CD14-positive monocyte (primary cell): ENCODE results near the gene BAG3. TPM values are rescaled to one million over a fixed set of nuclear protein-coding genes. Genes with fewer than 3 reads are reported as not detected.

Experiments used
- DNase-seq, 3 donors: peaks; one replicate each; pipeline ENCODE4 v3.0.0-alpha.2; 2011 to 2022
- H2AFZ ChIP-seq: 2 replicates; pipeline ENCODE4 v1.6.0; 2012; ENCODE audit warnings: mild to moderate bottlenecking, low read depth, low read length, inconsistent platforms; ENCODE audit not compliant: insufficient read depth, poor library complexity, severe bottlenecking
- H3K27ac ChIP-seq, 2 donors: 1 replicate in 1 of 2; 2 replicates in 1 of 2; pipeline ENCODE4 v1.5.1; 2012 to 2013; ENCODE audit warnings: low read length in 2 of 2, control low read depth in 1 of 2, inconsistent platforms in 1 of 2, low read depth in 1 of 2, mild to moderate bottlenecking in 1 of 2
- H3K27me3 ChIP-seq, 2 donors: one replicate each; pipeline versions ENCODE4 v1.6.0 to v1.6.1; 2011 to 2013; ENCODE audit warnings: low read length in 2 of 2; ENCODE audit not compliant: control insufficient read depth in 2 of 2, insufficient read depth in 2 of 2
- H3K36me3 ChIP-seq, 2 donors: replicated peaks in 1 of 2; 1 replicate in 1 of 2; 2 replicates in 1 of 2; pipeline versions ENCODE4 v1.5.1 to v1.6.1; 2012 to 2013; ENCODE audit warnings: low read length in 2 of 2, control low read depth in 1 of 2, inconsistent platforms in 1 of 2, mild to moderate bottlenecking in 1 of 2; ENCODE audit not compliant: insufficient read depth in 2 of 2, control insufficient read depth in 1 of 2
- H3K4me1 ChIP-seq, 2 donors: 1 replicate in 1 of 2; 2 replicates in 1 of 2; pipeline versions ENCODE4 v1.5.1 to v1.6.1; 2012 to 2013; ENCODE audit warnings: low read length in 2 of 2, control low read depth in 1 of 2, inconsistent platforms in 1 of 2, mild to moderate bottlenecking in 1 of 2, moderate library complexity in 1 of 2; ENCODE audit not compliant: insufficient read depth in 2 of 2, control insufficient read depth in 1 of 2
- H3K4me2 ChIP-seq: replicated peaks from 2 replicates; pipeline ENCODE3; 2012; ENCODE audit warnings: low read length, moderate library complexity, mild to moderate bottlenecking; ENCODE audit not compliant: poor library complexity, severe bottlenecking; ENCODE audit errors: extremely low read depth
- H3K4me3 ChIP-seq, 3 experiments: fragments of 200-600 bp in 1 of 3; sonication (generic) in 1 of 3; replicated peaks in 1 of 3; 1 replicate in 2 of 3; 2 replicates in 1 of 3; pipeline ENCODE4 v1.5.1; 2011 to 2013; ENCODE audit warnings: low read length in 3 of 3, mild to moderate bottlenecking in 3 of 3, control low read depth in 2 of 3, low read depth in 2 of 3, inconsistent platforms in 1 of 3, moderate library complexity in 1 of 3
- H3K79me2 ChIP-seq: 2 replicates; pipeline ENCODE4 v1.6.0; 2012; ENCODE audit warnings: mild to moderate bottlenecking, control low read depth, inconsistent platforms, low read length, moderate library complexity; ENCODE audit not compliant: insufficient read depth
- H3K9ac ChIP-seq: 2 replicates; pipeline ENCODE4 v1.6.0; 2017; ENCODE audit warnings: low read length, mild to moderate bottlenecking; ENCODE audit not compliant: insufficient read depth, poor library complexity, severe bottlenecking
- H3K9me3 ChIP-seq, 2 donors: replicated peaks in 1 of 2; 1 replicate in 1 of 2; 2 replicates in 1 of 2; pipeline versions ENCODE4 v1.5.1 to v1.6.1; 2012 to 2013; ENCODE audit warnings: low read length in 2 of 2, control low read depth in 1 of 2; ENCODE audit not compliant: control insufficient read depth in 1 of 2, insufficient read depth in 1 of 2
- H4K20me1 ChIP-seq: 2 replicates; pipeline ENCODE4 v1.6.0; 2012; ENCODE audit warnings: mild to moderate bottlenecking, low read length, control low read depth, moderate library complexity; ENCODE audit not compliant: insufficient read depth
- H3K27ac Mint-ChIP-seq, 7 donors: one replicate each; pipeline ENCODE4 v1.8.0; 2020; ENCODE audit warnings: mild to moderate bottlenecking in 7 of 7, mixed read lengths in 7 of 7, moderate library complexity in 6 of 7, inconsistent platforms in 2 of 7
- H3K27me3 Mint-ChIP-seq, 3 donors: one replicate each; pipeline ENCODE4 v1.8.0; 2021 to 2022; ENCODE audit warnings: low read depth in 3 of 3, mild to moderate bottlenecking in 3 of 3, mixed read lengths in 3 of 3, moderate library complexity in 3 of 3, inconsistent platforms in 1 of 3
- H3K36me3 Mint-ChIP-seq, 2 donors: one replicate each; pipeline ENCODE4 v1.8.0; 2020; ENCODE audit warnings: mixed read lengths in 2 of 2, inconsistent platforms in 1 of 2, mild to moderate bottlenecking in 1 of 2
- H3K4me1 Mint-ChIP-seq: one replicate; pipeline ENCODE4 v1.8.0; 2020; ENCODE audit warnings: mild to moderate bottlenecking, mixed read lengths
- H3K4me3 Mint-ChIP-seq, 2 donors: one replicate each; pipeline ENCODE4 v1.8.0; 2020; ENCODE audit warnings: mild to moderate bottlenecking in 2 of 2, mixed read lengths in 2 of 2, moderate library complexity in 1 of 2
- H3K9me3 Mint-ChIP-seq, 7 donors: one replicate each; pipeline ENCODE4 v1.8.0; 2020 to 2022; ENCODE audit warnings: mixed read lengths in 7 of 7, mild to moderate bottlenecking in 6 of 7, moderate library complexity in 6 of 7, inconsistent platforms in 2 of 7
- CTCF ChIP-seq: fragments of 200-600 bp; IDR thresholded peaks from one replicate; pipeline ENCODE4 v1.8.0; 2022; ENCODE audit warnings: antibody characterized with exemption, mild to moderate bottlenecking
- WGBS: methylation state at CpG from one replicate; pipeline ENCODE4 v1.1.5; 2013; ENCODE audit warnings: missing lambda C conversion rate; ENCODE audit not compliant: insufficient coverage; 5-methylcytosine and 5-hydroxymethylcytosine counted together
- intact Hi-C, 2 donors: fragments of 100-400 bp; cut with micrococcal nuclease; formaldehyde crosslinking; loops; one replicate each; pipeline versions ENCODE4 v1.15.0 to v1.15.1; 2023
- polyA plus RNA-seq, 3 donors: library from polyadenylated mRNA; depleted of rRNA in 1 of 3; unstranded in 2 of 3; stranded (reverse) in 1 of 3; fragments of 300-500 nt in 2 of 3; fragments of >200 nt in 1 of 3; fragmentation: Illumina TruSeq in 2 of 3; gene quantifications; 1 replicate in 2 of 3; 2 replicates in 1 of 3; pipeline ENCODE4 v1.2.3, GENCODE V29; 2012 to 2021

Gene BAG3
- polyA plus RNA-seq, 3 donors: 1.0 to 10.2 (median 2.8) TPM

- Histone ChIP-seq H3K4me3 (no peak overlapping the region), H2AFZ (no peak overlapping the region), H3K4me2 (no peak overlapping the region), H3K79me2 (no peaks in the 10 kb centered on the region), H3K27ac (no peak overlapping the region), H3K9me3 (no peaks in the 10 kb centered on the region), H4K20me1 (no peaks in the 10 kb centered on the region), H3K9ac (no peak overlapping the region), H3K36me3 (no peaks in the 10 kb centered on the region), H3K4me1 (peaks cover 0 to 2% of the 10 kb centered on the region in 2 donors), H3K27me3 (no peaks in the 10 kb centered on the region)
- no peak for TF ChIP-seq CTCF
- Mint-ChIP-seq H3K36me3 (no peaks in the 10 kb centered on the region), H3K27me3 (peaks cover 6 to 9% (median 8%) of the 10 kb centered on the region in 3 donors), H3K4me3 (no peak overlapping the region), H3K27ac (no peak overlapping the region), H3K9me3 (peaks cover 0 to 9% (median 2%) of the 10 kb centered on the region in 7 donors), H3K4me1 (peaks cover 8% of the 10 kb centered on the region)
- WGBS: no CpG with 5 or more reads among the region's 4 CpGs
- DNase-seq: no peak
- intact Hi-C loops: loop anchor here in 1 of 2 donors (5.0 kb wide), 1 partner anchor 33 kb away; no protein-coding TSS in a partner anchor
These were observed 41.7 kb upstream of the BAG3 start for GRCh38 chr10:119609516-119609915.

- H2AFZ ChIP-seq: no peak overlapping the region
- no CpG with 5 or more reads among the region's 4 CpGs for WGBS
- no peaks in the 10 kb centered on the region for H3K27me3 ChIP-seq
- peaks cover 3 to 9% (median 8%) of the 10 kb centered on the region in 3 donors for H3K27me3 Mint-ChIP-seq
- H3K4me3 Mint-ChIP-seq: no peak overlapping the region
- no peak overlapping the region for H3K27ac ChIP-seq
- no peaks in the 10 kb centered on the region for H3K36me3 ChIP-seq
- H3K4me1 Mint-ChIP-seq: peaks cover 8% of the 10 kb centered on the region
- H3K27ac Mint-ChIP-seq: no peak overlapping the region
- no peaks in the 10 kb centered on the region for H3K79me2 ChIP-seq
- H3K4me1 ChIP-seq: peaks cover 0 to 2% of the 10 kb centered on the region in 2 donors
- H4K20me1 ChIP-seq: no peaks in the 10 kb centered on the region
- no peak overlapping the region for H3K9ac ChIP-seq
- peaks cover 0 to 9% (median 2%) of the 10 kb centered on the region in 7 donors for H3K9me3 Mint-ChIP-seq
- H3K9me3 ChIP-seq: no peaks in the 10 kb centered on the region
- DNase-seq: no peak
- H3K4me2 ChIP-seq: no peak overlapping the region
- H3K4me3 ChIP-seq: no peak overlapping the region
- no peaks in the 10 kb centered on the region for H3K36me3 Mint-ChIP-seq
- TF ChIP-seq CTCF: no peak
- intact Hi-C loops: no loop called here
These were observed 39.7 kb upstream of the BAG3 start for GRCh38 chr10:119611433-119611832.
